ENCODE measurements around the gene NCAPG.

DNA sequence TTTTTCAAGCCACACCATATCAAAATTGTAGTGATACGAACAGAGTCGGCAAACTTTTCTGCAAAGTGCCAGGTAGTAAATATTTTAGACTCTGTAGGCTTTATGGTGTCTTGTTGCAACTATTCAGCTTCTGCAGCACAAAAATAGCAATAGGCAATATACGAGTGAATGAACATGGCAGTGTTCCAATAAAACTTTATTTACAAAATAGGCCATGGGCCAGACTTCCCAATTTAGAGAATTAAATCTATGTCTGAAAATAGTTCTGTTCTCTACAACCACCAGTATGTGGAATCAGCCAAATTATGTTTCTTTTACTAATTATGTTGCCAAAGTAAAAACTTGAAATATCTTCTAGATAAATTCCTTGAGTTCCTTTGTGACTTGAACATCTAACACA, 56.5 kb downstream of the NCAPG start:
- TF ChIP-seq GATA2 (IDR thresholded peaks at IDR 0.05; ENCODE audit: low read depth, low read length) (no peak), GATA3 (IDR thresholded peaks at IDR 0.05; ENCODE audit: low read depth, low read length) (no peak)
